GM18526 (cell line): Measurements from ENCODE around the gene TMEM30B.

Experiments
- POLR2A ChIP-seq: IDR thresholded peaks from 3 replicates; pipeline ENCODE4 v1.6.1; 2011; ENCODE audit not compliant: insufficient read length; ENCODE audit errors: extremely low read depth

TMEM30B gene

DNA sequence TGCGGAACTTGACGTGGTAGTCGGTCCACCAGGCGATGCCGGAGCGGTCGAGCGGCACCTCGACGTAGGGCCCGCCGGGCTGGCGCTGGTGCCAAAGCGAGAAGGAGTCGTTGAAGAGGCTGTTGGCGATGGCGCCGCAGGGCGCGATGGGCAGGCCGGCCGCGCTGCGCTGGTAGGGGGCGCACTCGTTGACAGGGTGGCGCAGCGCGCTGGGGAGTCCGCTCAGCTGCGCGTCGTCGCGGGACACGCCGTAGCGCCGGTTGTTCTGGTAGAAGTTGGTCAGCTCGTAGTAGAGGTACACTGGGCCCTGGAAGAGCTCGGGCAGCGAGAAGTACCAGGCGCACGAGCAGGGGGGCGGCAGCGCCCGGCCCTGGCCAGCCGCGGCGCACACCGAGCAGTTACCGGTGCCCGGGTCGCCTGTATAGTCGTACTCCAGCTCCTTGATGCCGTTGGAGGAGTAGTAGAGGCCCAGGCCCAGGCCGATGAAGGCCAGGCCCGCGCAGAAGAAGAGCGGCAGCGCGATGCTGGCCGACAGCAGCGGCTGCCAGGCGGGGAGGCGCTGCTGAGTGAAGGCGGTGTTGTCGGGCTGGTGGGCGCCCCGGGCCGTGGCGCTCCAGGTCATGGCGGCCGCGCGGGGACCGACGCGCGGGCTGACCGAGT is 482 bp downstream of the TMEM30B start:
- no peak for TF ChIP-seq POLR2A

DNA sequence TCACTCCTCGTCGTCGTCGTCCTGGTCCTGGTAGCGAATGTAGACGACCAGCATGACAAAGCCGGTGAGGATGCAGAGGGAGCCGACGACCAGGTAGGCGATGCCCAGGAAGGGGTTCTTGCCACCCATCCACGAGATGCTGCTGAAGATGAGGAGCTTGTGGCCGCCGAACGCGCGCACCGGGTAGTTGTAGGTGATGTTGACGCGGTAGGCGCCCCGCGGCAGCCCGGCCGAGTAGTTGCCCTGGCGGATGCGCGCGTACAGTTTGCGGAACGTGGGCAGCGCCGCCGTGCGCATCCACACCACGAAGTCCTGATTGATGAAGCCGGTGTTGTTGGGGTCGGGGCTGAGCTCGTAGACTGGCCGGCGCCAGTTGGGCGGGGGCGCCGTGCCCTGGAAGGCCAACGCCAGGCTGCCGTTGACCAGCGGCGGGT is 1.0 kb downstream of the TMEM30B start:
- TF ChIP-seq POLR2A: no peak

DNA sequence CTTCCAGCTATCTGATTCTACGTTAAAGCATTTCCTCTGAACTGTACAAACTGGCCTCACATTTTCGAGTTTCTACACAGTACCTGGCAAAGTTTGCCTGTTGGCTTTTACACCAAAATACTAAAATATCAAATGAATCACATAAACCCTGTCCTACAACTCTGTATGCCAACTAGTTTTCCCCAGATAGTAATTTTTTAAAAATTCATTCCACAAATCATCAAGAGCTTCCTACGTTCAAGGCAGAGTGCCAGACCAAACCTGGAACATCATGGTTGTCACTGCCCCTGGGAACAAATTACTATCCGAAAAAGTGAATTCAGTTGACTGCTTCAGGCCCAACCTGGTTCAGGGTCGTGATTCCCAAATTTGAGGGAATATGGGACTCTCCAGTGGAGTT is 2.1 kb downstream of the TMEM30B start:
- no peak for TF ChIP-seq POLR2A

DNA sequence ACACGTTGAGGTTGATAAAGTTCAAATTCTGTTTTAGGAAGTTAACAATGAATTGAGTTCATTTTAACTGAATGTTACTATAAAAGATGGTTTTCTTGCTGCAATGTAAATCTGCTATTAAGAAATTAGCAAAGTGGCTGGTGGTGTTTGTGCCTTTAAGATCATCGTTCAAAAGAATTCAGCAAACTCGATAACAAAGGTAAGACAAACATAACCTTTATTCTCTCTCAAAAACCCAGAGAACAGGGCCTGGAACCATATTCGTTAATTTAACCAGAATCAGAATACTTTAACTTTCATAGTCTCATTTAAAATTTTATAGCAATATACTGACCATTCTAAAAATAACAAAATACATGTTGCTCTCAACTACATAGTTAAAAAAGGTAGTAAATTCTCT is 3.4 kb downstream of the TMEM30B start:
- no peak for TF ChIP-seq POLR2A

DNA sequence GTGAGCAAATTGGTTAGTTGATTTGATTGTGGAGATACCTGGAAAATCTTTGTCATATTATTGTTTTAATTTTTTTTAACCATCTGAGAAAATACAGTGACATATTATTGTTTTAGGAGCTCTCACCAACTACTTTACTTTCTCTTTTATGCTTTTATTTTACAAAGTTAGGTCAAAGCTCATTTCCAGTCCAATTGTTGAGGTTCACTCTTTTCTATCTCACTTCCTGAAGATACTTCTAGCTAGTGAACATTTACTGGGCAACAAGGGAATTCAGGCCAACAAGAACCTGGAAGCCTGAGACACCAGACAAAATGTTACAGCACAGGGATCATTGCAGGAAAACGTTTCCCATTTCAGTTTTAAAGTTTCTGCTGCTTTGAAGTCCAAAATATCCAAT is 3.9 kb downstream of the TMEM30B start:
- TF ChIP-seq POLR2A: no peak

DNA sequence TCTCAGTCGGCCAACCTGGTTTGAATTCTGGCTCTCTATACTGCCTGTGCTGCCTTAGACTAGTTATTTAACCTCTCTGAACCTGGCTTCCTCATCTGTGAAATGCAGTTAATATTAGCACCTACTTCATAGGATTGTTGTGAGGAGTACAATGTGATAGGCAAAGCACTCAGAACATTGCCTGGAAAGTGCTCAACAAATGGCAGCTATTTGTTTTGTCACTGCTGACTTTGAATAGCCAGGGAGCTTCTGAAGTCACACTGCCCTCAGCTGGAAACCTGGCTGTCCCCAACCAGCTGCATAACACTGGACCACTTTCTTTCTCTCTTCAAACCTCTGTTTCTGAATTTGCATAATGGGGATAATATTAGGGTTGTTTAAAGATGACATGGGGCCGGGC is 9.6 kb downstream of the TMEM30B start:
- TF ChIP-seq POLR2A: no peak

DNA sequence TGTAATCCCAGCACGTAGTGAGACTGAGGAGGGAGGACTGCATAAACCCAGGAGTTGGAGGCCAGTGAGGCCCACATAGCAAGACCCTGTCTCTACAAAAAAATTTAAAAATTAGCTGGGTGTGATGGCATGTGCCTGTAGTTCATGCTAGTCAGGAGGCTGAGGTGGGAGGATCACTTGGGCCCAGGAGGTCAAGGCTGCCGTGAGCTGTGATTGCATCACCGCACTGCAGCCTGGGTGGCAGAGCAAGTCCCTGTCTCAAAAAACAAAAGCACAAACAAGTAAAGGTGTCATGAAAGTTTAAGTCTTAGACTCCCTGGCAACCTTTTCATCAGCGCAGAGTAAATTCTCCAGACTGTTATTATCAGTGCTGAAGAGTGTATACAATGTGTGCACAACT is 10.4 kb downstream of the TMEM30B start:
- no peak for TF ChIP-seq POLR2A

DNA sequence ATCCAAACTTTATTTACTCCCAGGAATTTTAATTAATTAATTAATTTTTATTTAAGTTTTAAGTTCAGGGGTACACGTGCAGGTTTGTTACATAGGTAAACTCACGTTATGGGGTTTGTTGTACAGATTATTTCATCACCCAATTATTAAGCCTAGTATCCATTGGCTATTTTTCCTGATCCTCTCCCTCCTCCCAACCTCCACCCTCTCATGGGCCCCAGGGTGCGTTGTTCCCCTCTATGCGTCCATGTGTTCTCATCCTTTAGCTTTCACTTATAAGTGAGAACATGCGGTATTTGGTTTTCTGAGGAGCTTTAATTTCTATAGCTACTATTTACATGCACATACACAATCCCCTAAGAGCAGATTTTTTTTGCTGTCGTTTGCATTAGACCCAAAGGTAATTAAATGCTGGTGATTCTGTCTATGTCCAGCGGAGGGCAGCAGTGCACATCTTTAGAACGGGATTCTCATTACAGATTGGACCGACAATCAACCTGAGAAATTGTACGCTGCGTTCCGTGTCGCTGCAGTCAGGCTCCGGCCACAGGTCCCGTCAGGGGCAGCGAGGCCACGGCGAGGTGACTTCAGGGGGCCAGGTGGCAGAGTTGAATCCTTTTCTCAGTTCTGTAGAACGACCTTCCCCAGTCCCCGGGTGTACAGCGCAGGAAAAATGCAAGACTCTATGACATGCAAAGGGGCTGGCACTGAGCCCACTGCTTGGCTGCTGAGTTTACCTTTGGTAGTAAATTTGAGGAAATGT is 11.6 kb downstream of the TMEM30B start:
- no peak for TF ChIP-seq POLR2A

DNA sequence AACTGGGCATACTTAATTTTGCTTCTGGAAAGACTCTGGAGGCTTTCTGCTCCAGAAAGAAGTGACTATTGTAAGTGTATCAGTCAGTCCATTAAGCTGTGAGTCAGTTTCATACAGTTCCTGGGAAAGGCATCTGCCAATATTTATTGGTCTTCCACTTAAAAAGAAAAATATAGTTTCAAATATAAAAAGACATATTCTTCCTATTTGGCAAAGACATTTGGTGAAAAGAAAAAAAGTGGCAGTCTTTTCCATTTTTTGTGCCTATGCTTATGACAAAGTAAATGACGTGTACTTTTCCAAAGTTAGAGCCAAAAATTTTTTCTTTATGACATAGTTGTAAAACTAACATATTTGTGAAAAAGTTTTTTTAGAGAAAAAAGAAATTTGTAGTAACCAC is 12.3 kb downstream of the TMEM30B start:
- no peak for TF ChIP-seq POLR2A

DNA sequence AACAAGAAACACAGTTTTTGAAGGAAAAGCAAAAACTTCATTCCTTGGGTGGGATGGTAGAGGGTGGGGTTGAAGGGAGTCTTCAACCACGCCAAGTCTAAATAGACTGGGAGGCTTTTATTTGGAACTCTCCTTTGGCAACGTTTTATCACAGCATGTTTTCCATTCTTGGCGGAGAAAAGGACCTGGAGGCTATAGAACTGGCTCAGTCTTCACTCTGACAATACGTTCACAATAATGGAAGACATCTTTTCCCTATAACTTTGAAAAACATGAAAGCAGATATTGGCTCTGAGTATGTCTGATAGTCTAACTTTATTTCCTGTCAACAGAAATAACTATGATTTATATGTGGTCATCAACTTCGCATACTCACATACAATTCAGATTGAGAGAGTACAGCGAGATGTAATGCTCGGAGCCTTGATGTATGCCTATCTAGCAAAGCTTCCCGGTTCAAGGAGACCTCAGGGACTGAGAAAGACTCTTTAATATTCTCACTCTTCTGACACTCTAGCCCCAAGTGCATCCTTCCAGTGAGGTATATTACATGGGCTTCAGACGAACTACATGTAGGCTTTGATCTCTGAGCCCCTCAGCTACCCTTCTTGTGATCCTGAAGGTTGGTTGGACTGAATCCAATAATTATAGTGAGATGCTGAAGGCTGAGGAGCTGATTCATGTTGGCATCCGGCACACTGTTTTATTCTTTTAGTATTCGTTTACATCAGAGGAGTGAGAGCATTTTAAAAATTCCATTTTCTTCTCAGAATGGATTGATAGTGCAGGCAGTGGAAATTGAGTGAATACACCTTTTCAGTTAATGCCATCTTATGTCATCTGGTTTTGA is 14.0 kb downstream of the TMEM30B start:
- TF ChIP-seq POLR2A: no peak

DNA sequence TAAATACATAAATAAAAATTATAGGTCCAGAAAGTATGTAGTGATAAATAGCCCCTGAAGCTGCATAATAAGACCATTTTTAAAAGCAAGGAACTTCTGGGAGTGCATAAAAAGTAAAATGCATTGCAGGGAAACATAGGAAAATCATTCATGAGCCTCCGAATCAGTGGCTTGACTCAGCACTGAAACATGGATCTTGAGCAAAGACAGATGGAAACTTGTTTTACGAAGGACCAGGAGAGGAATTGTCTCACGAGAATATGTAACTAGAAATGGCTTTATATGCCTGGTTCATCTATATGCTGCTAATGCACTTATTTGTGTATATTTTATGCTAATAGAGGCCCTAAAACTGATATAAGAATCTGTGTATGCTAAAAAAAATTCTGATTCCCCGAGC is 14.7 kb downstream of the TMEM30B start:
- TF ChIP-seq POLR2A: no peak

DNA sequence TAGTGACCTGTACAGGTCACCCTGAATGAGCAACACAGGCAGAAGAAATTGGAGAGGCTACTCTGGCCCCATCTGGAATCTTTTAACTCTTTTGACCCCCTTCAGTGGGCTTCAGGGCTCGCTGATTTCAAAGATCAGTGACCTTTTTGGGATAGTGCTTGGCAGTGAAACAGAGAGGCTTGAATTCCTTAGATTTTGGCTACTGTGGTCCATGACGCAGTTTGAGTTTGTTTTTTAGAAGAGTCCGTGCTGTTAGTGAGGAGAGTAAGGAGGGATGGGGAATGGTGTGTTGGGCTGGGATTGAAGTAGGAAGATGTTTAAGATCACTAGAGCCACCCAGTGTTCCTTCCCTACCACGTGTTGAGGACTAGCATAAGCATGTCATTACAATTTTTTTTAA is 16.5 kb downstream of the TMEM30B start:
- TF ChIP-seq POLR2A: no peak

DNA sequence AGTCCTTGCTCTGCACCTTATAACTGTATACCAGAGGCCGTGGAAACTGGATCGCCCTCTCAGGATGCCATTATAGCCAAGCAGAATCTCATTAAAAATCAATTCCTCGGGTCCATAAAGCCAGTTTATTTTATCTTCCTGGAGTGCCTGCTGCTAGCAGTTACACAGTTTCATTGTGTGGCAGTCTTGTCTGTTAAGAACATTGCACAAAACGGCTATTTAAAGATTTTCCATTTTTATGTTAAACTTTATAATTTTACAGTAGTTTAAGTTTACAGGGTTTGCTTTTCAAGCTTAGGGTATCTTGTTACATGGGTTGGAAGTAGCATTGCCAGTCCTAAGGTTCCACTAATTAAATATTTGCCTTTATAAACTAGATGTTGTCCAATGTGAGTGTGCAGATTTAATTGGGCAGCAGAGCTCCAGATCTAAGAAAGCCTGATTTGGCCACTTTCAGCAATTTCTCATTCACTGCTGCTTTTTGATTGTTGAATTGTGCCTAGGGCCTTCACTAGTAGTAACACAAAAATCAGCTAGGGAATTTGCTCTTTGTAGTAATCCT is 17.0 kb downstream of the TMEM30B start:
- TF ChIP-seq POLR2A: no peak

DNA sequence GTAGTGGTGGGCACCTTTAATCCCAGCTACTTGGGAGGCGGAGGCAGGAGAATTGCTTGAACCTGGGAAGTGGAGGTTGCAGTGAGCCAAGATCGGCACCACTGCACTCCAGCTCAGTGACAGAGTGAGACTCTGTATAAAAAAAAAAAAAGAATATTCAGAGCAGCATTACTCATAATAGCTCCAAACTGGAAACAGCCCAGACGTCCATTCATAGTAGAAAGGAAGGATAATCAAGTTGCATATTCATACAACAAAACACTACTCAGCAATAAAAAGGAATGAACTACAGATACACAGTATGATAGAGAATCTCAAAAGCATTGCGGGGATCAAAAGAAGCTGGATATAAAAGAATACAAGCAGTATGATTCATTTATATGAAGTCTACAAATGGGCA is 19.1 kb downstream of the TMEM30B start:
- TF ChIP-seq POLR2A: no peak

DNA sequence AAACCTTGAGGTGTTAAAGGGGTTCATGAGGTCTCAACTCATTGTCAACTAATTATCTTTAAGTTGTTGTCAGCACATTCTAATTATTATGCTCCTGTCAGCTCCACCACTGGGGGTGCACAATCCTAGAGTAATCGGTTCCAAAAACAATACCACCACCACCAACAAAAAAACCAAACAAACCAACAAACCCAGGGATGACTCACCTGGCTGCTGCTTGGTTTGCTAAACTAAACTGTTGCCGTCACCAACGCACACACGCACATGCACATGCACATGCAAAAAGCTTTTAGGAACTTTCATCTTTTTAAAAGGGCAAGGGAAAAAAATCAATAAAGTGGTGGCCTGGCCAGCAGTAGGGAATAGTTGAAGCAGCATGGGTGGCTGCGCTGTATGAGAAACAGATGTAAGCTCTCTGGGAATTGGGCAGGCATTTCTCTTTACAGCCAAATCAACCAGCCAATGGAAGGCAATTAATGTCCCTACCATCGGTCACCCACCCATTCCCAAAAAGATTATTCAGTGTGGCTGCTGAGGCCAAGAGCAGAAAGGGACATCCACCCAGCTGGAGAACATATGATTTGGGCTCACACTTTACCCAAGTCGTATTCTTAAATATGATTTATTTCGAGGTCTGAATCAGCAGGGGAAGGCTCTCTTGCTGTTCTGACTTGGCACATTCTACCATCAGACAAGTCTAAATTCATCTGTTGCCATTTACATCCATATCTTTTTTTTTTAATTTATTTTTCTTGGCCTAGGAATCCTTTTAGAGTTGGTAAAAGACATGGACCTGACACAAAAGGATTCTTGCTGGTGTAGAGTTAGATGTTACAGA is 20.0 kb downstream of the TMEM30B start:
- TF ChIP-seq POLR2A: no peak
